ENCODE measurements around the gene LTB4R2. TPM values are rescaled to one million over a fixed set of nuclear protein-coding genes. Genes with fewer than 3 reads are reported as not detected.

LTB4R2 gene
- total RNA-seq, 2 donors from 2014 or later, result 15.2 to 21.8 TPM

- H3K27ac ChIP-seq, result no peak overlapping the region
- TF ChIP-seq CTCF (IDR thresholded peaks at IDR 0.05), result no peak
- H3K4me1 ChIP-seq (ENCODE audit: control insufficient read depth in 1 of 2, low read depth in 2 of 2), result peaks cover 3 to 9% of the 10 kb centered on the region in 2 donors
- no peaks in the 10 kb centered on the region for H3K27me3 ChIP-seq (replicated peaks; ENCODE audit: insufficient read depth)
- DNase-seq (ENCODE audit: low spot score) (no peak), ATAC-seq (ENCODE audit: insufficient number of reproducible peaks, low FRiP score, low read depth) (no peak)
- H3K4me3 ChIP-seq, result no peak overlapping the region
- H3K36me3 ChIP-seq, result peaks cover 9% of the 10 kb centered on the region
- H3K9me3 ChIP-seq, result no peaks in the 10 kb centered on the region
Measured at GRCh38 chr14:24268225-24268624, 41.7 kb upstream of the LTB4R2 start.

- H3K9me3 ChIP-seq, result no peaks in the 10 kb centered on the region
- DNase-seq (ENCODE audit: low spot score) (no peak), ATAC-seq (ENCODE audit: insufficient number of reproducible peaks, low FRiP score, low read depth) (no peak)
- peaks cover 9% of the 10 kb centered on the region for H3K36me3 ChIP-seq
- no peak overlapping the region for H3K4me3 ChIP-seq
- no peak for TF ChIP-seq CTCF (IDR thresholded peaks at IDR 0.05)
- peaks cover 3 to 9% of the 10 kb centered on the region in 2 donors for H3K4me1 ChIP-seq (ENCODE audit: control insufficient read depth in 1 of 2, low read depth in 2 of 2)
- no peak overlapping the region for H3K27ac ChIP-seq
- H3K27me3 ChIP-seq (replicated peaks; ENCODE audit: insufficient read depth), result no peaks in the 10 kb centered on the region
Measured at GRCh38 chr14:24269368-24269767, 40.6 kb upstream of the LTB4R2 start.

GRCh38 chr14:24269910-24270536, 39.9 kb upstream of the LTB4R2 start:
- ATAC-seq (ENCODE audit: insufficient number of reproducible peaks, low FRiP score, low read depth) (no peak), DNase-seq (ENCODE audit: low spot score) (no peak)
- H3K27ac ChIP-seq, result no peak overlapping the region
- H3K4me3 ChIP-seq, result no peak overlapping the region
- H3K9me3 ChIP-seq, result no peaks in the 10 kb centered on the region
- H3K4me1 ChIP-seq (ENCODE audit: control insufficient read depth in 1 of 2, low read depth in 2 of 2), result peaks cover 3 to 9% of the 10 kb centered on the region in 2 donors
- no peaks in the 10 kb centered on the region for H3K27me3 ChIP-seq (replicated peaks; ENCODE audit: insufficient read depth)
- no peak for TF ChIP-seq CTCF (IDR thresholded peaks at IDR 0.05)
- peaks cover 9% of the 10 kb centered on the region for H3K36me3 ChIP-seq

GRCh38 chr14:24270537-24271133, 39.3 kb upstream of the LTB4R2 start:
- Histone ChIP-seq H3K27ac (peak overlapping the region; percentile 94 to 95), H3K4me1 (ENCODE audit: control insufficient read depth in 1 of 2, low read depth in 2 of 2) (peaks cover 3 to 9% of the 10 kb centered on the region in 2 donors), H3K4me3 (peak overlapping the region; percentile 79), H3K9me3 (no peaks in the 10 kb centered on the region), H3K27me3 (replicated peaks; ENCODE audit: insufficient read depth) (no peaks in the 10 kb centered on the region), H3K36me3 (peaks cover 9% of the 10 kb centered on the region)
- TF ChIP-seq CTCF (IDR thresholded peaks at IDR 0.05), result no peak
- ATAC-seq (ENCODE audit: insufficient number of reproducible peaks, low FRiP score, low read depth) (no peak), DNase-seq (ENCODE audit: low spot score) (no peak)

- Histone ChIP-seq H3K4me1 (ENCODE audit: control insufficient read depth in 1 of 2, low read depth in 2 of 2) (peaks cover 3 to 9% of the 10 kb centered on the region in 2 donors), H3K27ac (peak within 1 kb of the TSS; percentile 94 to 95), H3K36me3 (peaks cover 7% of the 10 kb centered on the region), H3K27me3 (replicated peaks; ENCODE audit: insufficient read depth) (no peaks in the 10 kb centered on the region), H3K9me3 (no peaks in the 10 kb centered on the region), H3K4me3 (peak within 1 kb of the TSS; percentile 79)
- peak; percentile 21 for DNase-seq (ENCODE audit: low spot score)
- TF ChIP-seq CTCF (IDR thresholded peaks at IDR 0.05), result peak; percentile 61
- peak; percentile 67 for ATAC-seq (ENCODE audit: insufficient number of reproducible peaks, low FRiP score, low read depth)
Measured at GRCh38 chr14:24271134-24271833, 38.7 kb upstream of the LTB4R2 start, which contains the start of gene RABGGTA. Gene RABGGTA (minus strand): TSS chr14:24271597. CDS start chr14:24271115, 482 bp downstream.
